Measurements from ENCODE around the gene ZNF581.

The ZNF581 gene

DNA sequence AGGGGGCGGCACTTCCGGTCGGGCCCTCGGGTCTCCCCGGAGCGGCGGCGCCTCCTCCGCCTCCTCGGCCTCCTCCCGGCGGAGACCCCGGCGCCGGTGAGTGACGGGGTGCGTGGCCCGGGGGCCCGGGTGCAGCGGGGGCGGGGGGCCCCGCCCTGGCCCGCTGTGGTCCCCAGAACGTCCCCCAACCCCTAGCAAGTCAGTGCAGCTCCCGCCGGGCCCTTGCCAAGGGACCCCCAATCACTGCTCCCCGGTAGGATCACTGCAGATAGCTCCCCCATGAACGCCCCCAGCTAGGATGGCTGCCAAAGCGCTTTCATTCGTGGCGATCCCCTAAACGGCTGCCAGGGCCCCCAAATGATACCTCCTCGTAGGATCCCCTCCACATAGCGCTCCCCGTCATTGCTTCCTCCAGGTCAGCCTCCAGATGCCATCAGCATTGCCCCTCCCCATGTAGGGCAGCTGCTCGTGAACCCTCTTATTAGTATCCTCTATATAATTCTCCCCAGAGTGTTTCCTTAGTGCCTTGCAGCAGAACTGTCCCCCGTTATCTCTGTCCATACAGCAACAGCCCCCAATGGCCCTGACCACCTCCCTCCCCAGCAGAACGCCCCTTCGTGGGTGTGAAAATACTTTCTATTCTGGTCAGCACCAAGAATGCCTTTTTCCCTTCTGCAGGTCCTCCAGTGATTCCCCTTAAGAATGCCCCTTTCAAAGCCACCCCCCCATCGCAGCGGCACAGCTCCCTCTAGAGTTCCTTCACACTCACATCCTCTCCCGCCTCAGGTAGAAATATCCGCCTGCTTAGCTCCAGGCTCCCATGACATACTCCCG, 37.6 kb upstream of the ZNF581 start, which contains the start of gene ZNF865 (continued):
- no peak for TF ChIP-seq ZNF248 (tag by site-specific recombination; IDR thresholded peaks at IDR 0.05)
- peak; percentile 74 for TF ChIP-seq ZNF366 (tag by site-specific recombination; conservative IDR thresholded peaks at IDR 0.05)
- no peak for TF ChIP-seq ZNF19 (tag by site-specific recombination; IDR thresholded peaks at IDR 0.05; ENCODE audit: low read depth)
- no peak for TF ChIP-seq HOXC10 (CRISPR knock-in tag; IDR thresholded peaks at IDR 0.05)
- no peak for TF ChIP-seq ZNF624 (tag by site-specific recombination; IDR thresholded peaks at IDR 0.05)
- TF ChIP-seq SALL2 (tag by site-specific recombination; IDR thresholded peaks at IDR 0.05; ENCODE audit: borderline replicate concordance): no peak
- TF ChIP-seq, protein P1, sequence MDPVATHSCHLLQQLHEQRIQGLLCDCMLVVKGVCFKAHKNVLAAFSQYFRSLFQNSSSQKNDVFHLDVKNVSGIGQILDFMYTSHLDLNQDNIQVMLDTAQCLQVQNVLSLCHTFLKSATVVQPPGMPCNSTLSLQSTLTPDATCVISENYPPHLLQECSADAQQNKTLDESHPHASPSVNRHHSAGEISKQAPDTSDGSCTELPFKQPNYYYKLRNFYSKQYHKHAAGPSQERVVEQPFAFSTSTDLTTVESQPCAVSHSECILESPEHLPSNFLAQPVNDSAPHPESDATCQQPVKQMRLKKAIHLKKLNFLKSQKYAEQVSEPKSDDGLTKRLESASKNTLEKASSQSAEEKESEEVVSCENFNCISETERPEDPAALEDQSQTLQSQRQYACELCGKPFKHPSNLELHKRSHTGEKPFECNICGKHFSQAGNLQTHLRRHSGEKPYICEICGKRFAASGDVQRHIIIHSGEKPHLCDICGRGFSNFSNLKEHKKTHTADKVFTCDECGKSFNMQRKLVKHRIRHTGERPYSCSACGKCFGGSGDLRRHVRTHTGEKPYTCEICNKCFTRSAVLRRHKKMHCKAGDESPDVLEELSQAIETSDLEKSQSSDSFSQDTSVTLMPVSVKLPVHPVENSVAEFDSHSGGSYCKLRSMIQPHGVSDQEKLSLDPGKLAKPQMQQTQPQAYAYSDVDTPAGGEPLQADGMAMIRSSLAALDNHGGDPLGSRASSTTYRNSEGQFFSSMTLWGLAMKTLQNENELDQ (tag by site-specific recombination; IDR thresholded peaks at IDR 0.05; ENCODE audit: low read depth): no peak
- TF ChIP-seq GLIS2 (tag by site-specific recombination; IDR thresholded peaks at IDR 0.05): peak; percentile 65
- TF ChIP-seq ZNF24 (tag by site-specific recombination; IDR thresholded peaks at IDR 0.05): peak; percentile 54; the same call in 1 of the 2 replicates
- peak; percentile 72 for TF ChIP-seq PRDM1 (tag by site-specific recombination; IDR thresholded peaks at IDR 0.05)
- no peak for TF ChIP-seq ZNF112 (tag by site-specific recombination; IDR thresholded peaks at IDR 0.05)
- TF ChIP-seq ZNF530 (tag by site-specific recombination; IDR thresholded peaks at IDR 0.05; ENCODE audit: low read depth): no peak
- TF ChIP-seq ZBTB21 (tag by site-specific recombination; IDR thresholded peaks at IDR 0.05): no peak
- TF ChIP-seq ZBTB17 (tag by site-specific recombination; IDR thresholded peaks at IDR 0.05): peak; percentile 75
- TF ChIP-seq ZNF555 (tag by site-specific recombination; conservative IDR thresholded peaks at IDR 0.05): no peak
- TF ChIP-seq ZNF473 (tag by site-specific recombination; IDR thresholded peaks at IDR 0.05): no peak
- no peak for TF ChIP-seq ZNF768 (tag by site-specific recombination; IDR thresholded peaks at IDR 0.05)
- TF ChIP-seq ZNF514 (tag by site-specific recombination; IDR thresholded peaks at IDR 0.05): no peak
- TF ChIP-seq, protein P2, sequence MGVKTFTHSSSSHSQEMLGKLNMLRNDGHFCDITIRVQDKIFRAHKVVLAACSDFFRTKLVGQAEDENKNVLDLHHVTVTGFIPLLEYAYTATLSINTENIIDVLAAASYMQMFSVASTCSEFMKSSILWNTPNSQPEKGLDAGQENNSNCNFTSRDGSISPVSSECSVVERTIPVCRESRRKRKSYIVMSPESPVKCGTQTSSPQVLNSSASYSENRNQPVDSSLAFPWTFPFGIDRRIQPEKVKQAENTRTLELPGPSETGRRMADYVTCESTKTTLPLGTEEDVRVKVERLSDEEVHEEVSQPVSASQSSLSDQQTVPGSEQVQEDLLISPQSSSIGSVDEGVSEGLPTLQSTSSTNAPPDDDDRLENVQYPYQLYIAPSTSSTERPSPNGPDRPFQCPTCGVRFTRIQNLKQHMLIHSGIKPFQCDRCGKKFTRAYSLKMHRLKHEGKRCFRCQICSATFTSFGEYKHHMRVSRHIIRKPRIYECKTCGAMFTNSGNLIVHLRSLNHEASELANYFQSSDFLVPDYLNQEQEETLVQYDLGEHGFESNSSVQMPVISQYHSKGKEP (tag by site-specific recombination; IDR thresholded peaks at IDR 0.05): no peak
- no peak for TF ChIP-seq ZNF843 (tag by site-specific recombination; IDR thresholded peaks at IDR 0.05)
- peak; percentile 59 for TF ChIP-seq GLIS1 (tag by site-specific recombination; IDR thresholded peaks at IDR 0.05)
- TF ChIP-seq ZNF529 (tag by site-specific recombination; IDR thresholded peaks at IDR 0.05; ENCODE audit: insufficient replicate concordance): no peak
- TF ChIP-seq ZNF184 (tag by site-specific recombination; IDR thresholded peaks at IDR 0.05): no peak
- peak; percentile 31; the same call in 1 of the 2 replicates for TF ChIP-seq ZBTB20 (tag by site-specific recombination; IDR thresholded peaks at IDR 0.05)
- no peak for TF ChIP-seq KLF10 (tag by site-specific recombination; IDR thresholded peaks at IDR 0.05)
- no peak for TF ChIP-seq ZNF747 (tag by site-specific recombination; IDR thresholded peaks at IDR 0.05)
- TF ChIP-seq ZBTB8A (tag by site-specific recombination; IDR thresholded peaks at IDR 0.05): 0 out of 2 replicates have a peak, but pooled peaks have one; percentile 18
- 0 out of 2 replicates have a peak, but pooled peaks have one; percentile 47 for TF ChIP-seq ZEB2 (tag by site-specific recombination; IDR thresholded peaks at IDR 0.05)
- TF ChIP-seq ZNF76 (tag by site-specific recombination; IDR thresholded peaks at IDR 0.05; ENCODE audit: borderline replicate concordance, low read depth): no peak; the same call in 1 of the 2 replicates
- TF ChIP-seq ZNF48 (tag by site-specific recombination; IDR thresholded peaks at IDR 0.05): no peak
- TF ChIP-seq, protein P3, sequence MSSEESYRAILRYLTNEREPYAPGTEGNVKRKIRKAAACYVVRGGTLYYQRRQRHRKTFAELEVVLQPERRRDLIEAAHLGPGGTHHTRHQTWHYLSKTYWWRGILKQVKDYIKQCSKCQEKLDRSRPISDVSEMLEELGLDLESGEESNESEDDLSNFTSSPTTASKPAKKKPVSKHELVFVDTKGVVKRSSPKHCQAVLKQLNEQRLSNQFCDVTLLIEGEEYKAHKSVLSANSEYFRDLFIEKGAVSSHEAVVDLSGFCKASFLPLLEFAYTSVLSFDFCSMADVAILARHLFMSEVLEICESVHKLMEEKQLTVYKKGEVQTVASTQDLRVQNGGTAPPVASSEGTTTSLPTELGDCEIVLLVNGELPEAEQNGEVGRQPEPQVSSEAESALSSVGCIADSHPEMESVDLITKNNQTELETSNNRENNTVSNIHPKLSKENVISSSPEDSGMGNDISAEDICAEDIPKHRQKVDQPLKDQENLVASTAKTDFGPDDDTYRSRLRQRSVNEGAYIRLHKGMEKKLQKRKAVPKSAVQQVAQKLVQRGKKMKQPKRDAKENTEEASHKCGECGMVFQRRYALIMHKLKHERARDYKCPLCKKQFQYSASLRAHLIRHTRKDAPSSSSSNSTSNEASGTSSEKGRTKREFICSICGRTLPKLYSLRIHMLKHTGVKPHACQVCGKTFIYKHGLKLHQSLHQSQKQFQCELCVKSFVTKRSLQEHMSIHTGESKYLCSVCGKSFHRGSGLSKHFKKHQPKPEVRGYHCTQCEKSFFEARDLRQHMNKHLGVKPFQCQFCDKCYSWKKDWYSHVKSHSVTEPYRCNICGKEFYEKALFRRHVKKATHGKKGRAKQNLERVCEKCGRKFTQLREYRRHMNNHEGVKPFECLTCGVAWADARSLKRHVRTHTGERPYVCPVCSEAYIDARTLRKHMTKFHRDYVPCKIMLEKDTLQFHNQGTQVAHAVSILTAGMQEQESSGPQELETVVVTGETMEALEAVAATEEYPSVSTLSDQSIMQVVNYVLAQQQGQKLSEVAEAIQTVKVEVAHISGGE (tag by site-specific recombination; conservative IDR thresholded peaks at IDR 0.05; ENCODE audit: low read depth): peak; percentile 67
- peak; percentile 44; the same call in 1 of the 2 replicates for TF ChIP-seq ZNF394 (tag by site-specific recombination; IDR thresholded peaks at IDR 0.05; ENCODE audit: borderline replicate concordance)
- TF ChIP-seq ZNF274 (IDR thresholded peaks at IDR 0.05; ENCODE audit: low read length): no peak
- TF ChIP-seq ZNF274 (tag by site-specific recombination; IDR thresholded peaks at IDR 0.05; ENCODE audit: borderline replicate concordance): no peak
